ENCODE measurements around the gene SPRR2G. TPM values are rescaled to one million over a fixed set of nuclear protein-coding genes. Genes with fewer than 3 reads are reported as not detected.

Gene SPRR2G
- total RNA-seq, 2 experiments from 2014 or later: not detected

- H3K36me3 Mint-ChIP-seq (ENCODE audit: low read depth): no peaks in the 10 kb centered on the region
- H3K4me1 Mint-ChIP-seq (ENCODE audit: low read depth): no peaks in the 10 kb centered on the region
- H3K9me3 Mint-ChIP-seq: peaks cover 2% of the 10 kb centered on the region
- no peak for DNase-seq
- intact Hi-C loops (cut with micrococcal nuclease): no loop called here
- no peak overlapping the region for H3K4me3 Mint-ChIP-seq
- no peak overlapping the region for H3K27ac Mint-ChIP-seq
- CTCF ChIA-PET: no interaction called here
- peaks cover 22% of the 10 kb centered on the region for H3K27me3 Mint-ChIP-seq (ENCODE audit: low read depth)
Measured at GRCh38 chr1:153100245-153100644, 50.4 kb downstream of the SPRR2G start.

Other genes with a start within 250 kb of the SPRR2G start
- gene IVL, start 242.3 kb downstream of the SPRR2G start, total RNA-seq: not detected
- gene SPRR5, start 203.7 kb downstream of the SPRR2G start, total RNA-seq: not detected
- gene SPRR4, start 180.2 kb downstream of the SPRR2G start, total RNA-seq: not detected
- gene SPRR1A, start 166.8 kb downstream of the SPRR2G start, total RNA-seq: not detected
- not detected for gene SPRR3, start 149.1 kb downstream of the SPRR2G start, total RNA-seq
- not detected for gene SPRR1B, start 119.7 kb downstream of the SPRR2G start, total RNA-seq
- gene SPRR2D, start 109.8 kb downstream of the SPRR2G start, total RNA-seq: not detected
- gene SPRR2A, start 93.4 kb downstream of the SPRR2G start, total RNA-seq: not detected
- not detected for gene SPRR2B, start 79.3 kb downstream of the SPRR2G start, total RNA-seq
- gene SPRR2E, start 56.4 kb downstream of the SPRR2G start, total RNA-seq: not detected
- gene SPRR2F, start 37.4 kb downstream of the SPRR2G start, total RNA-seq: not detected
- gene LELP1, start 52.5 kb upstream of the SPRR2G start, total RNA-seq: not detected
- gene PRR9, start 66.7 kb upstream of the SPRR2G start, total RNA-seq: not detected
- gene LORICRIN, start 108.8 kb upstream of the SPRR2G start, total RNA-seq: not detected
- gene PGLYRP3, start 162.1 kb upstream of the SPRR2G start, total RNA-seq: not detected
- gene PGLYRP4, start 198.0 kb upstream of the SPRR2G start, total RNA-seq: not detected
- gene S100A9, start 207.0 kb upstream of the SPRR2G start, total RNA-seq: 1 to 10 TPM; 1.7 to 2.6 TPM
- not detected for gene S100A12, start 224.7 kb upstream of the SPRR2G start, total RNA-seq
- not detected for gene S100A8, start 240.2 kb upstream of the SPRR2G start, total RNA-seq

All from activated naive CD4-positive, alpha-beta T cell treated with anti-CD3 and anti-CD28 coated beads for 36 hours (primary cell).